ENCODE data around the gene DPH6. TPM values are rescaled to one million over a fixed set of nuclear protein-coding genes. Genes with fewer than 3 reads are reported as not detected.
"Not testable (repeated sequence)": the region's sequence is repeated elsewhere in the genome, so short reads cannot be mapped to it uniquely, and the experiment has no call there.

Gene DPH6
- total RNA-seq, 4 donors from 2014 or later = 17.0 to 41.3 (median 26.0) TPM

- H3K9me3 ChIP-seq = no peaks in the 10 kb centered on the region
- H3K27me3 ChIP-seq = no peaks in the 10 kb centered on the region
- TF ChIP-seq POLR2A (IDR thresholded peaks at IDR 0.05) (no peak), CTCF (IDR thresholded peaks at IDR 0.05) (no peak)
- H3K27ac ChIP-seq = no peak overlapping the region
- no peak for DNase-seq
- no peak overlapping the region for H3K4me3 ChIP-seq
- H3K36me3 ChIP-seq = no peaks in the 10 kb centered on the region
- no peaks in the 10 kb centered on the region for H3K4me1 ChIP-seq
These were observed 194.9 kb downstream of the DPH6 start for GRCh38 chr15:35351059-35351458.

GRCh38 chr15:35349916-35350315, 196.0 kb downstream of the DPH6 start:
- H3K36me3 ChIP-seq = no peaks in the 10 kb centered on the region
- H3K4me1 ChIP-seq = no peaks in the 10 kb centered on the region
- DNase-seq = no peak
- H3K27me3 ChIP-seq = no peaks in the 10 kb centered on the region
- no peak overlapping the region for H3K27ac ChIP-seq
- TF ChIP-seq CTCF (IDR thresholded peaks at IDR 0.05) (no peak), POLR2A (IDR thresholded peaks at IDR 0.05) (no peak)
- H3K9me3 ChIP-seq = no peaks in the 10 kb centered on the region
- no peak overlapping the region for H3K4me3 ChIP-seq

GRCh38 chr15:35330916-35331315, 215.0 kb downstream of the DPH6 start:
- H3K27me3 ChIP-seq = no peaks in the 10 kb centered on the region
- no peak overlapping the region for H3K27ac ChIP-seq
- TF ChIP-seq POLR2A (IDR thresholded peaks at IDR 0.05) = no peak
- TF ChIP-seq CTCF (IDR thresholded peaks at IDR 0.05) = no peak
- no peaks in the 10 kb centered on the region for H3K9me3 ChIP-seq
- H3K4me1 ChIP-seq = no peaks in the 10 kb centered on the region
- no peaks in the 10 kb centered on the region for H3K36me3 ChIP-seq
- DNase-seq = no peak
- H3K4me3 ChIP-seq = no peak overlapping the region

GRCh38 chr15:35330048-35330695, 215.8 kb downstream of the DPH6 start:
- H3K9me3 ChIP-seq = no peaks in the 10 kb centered on the region
- H3K4me3 ChIP-seq = no peak overlapping the region
- H3K27ac ChIP-seq = no peak overlapping the region
- no peak for DNase-seq
- no peaks in the 10 kb centered on the region for H3K36me3 ChIP-seq
- no peak for TF ChIP-seq CTCF (IDR thresholded peaks at IDR 0.05)
- no peak for TF ChIP-seq POLR2A (IDR thresholded peaks at IDR 0.05)
- H3K27me3 ChIP-seq = no peaks in the 10 kb centered on the region
- H3K4me1 ChIP-seq = no peaks in the 10 kb centered on the region

- TF ChIP-seq CTCF (IDR thresholded peaks at IDR 0.05) (no peak), POLR2A (IDR thresholded peaks at IDR 0.05) (no peak)
- H3K9me3 ChIP-seq = no peaks in the 10 kb centered on the region
- no peaks in the 10 kb centered on the region for H3K4me1 ChIP-seq
- no peak overlapping the region for H3K4me3 ChIP-seq
- no peaks in the 10 kb centered on the region for H3K27me3 ChIP-seq
- no peak for DNase-seq
- H3K36me3 ChIP-seq = no peaks in the 10 kb centered on the region
- H3K27ac ChIP-seq = no peak overlapping the region
These were observed 216.4 kb downstream of the DPH6 start for GRCh38 chr15:35329521-35329961.

GRCh38 chr15:35328836-35329235, 217.1 kb downstream of the DPH6 start:
- H3K27ac ChIP-seq, DNase-seq, H3K4me1 ChIP-seq, H3K36me3 ChIP-seq, H3K27me3 ChIP-seq, H3K4me3 ChIP-seq, H3K9me3 ChIP-seq: not testable (repeated sequence)

Data from Peyer's patch (tissue), 4 donors.